CMK (cell line): ENCODE results near the gene BRCC3.
"Not testable (repeated sequence)": the region's sequence is repeated elsewhere in the genome, so short reads cannot be mapped to it uniquely, and the experiment has no call there.

Experiments
- DNase-seq: peaks from one replicate; pipeline ENCODE4 v3.0.0-alpha.2; 2010; ENCODE audit warnings: low read depth

BRCC3 gene

GRCh38 chrX:155143959-155144548 is 72.7 kb downstream of the BRCC3 start:
- DNase-seq = no peak

GRCh38 chrX:155144926-155145325 is 73.6 kb downstream of the BRCC3 start:
- no peak for DNase-seq

GRCh38 chrX:155147612-155148011 is 76.3 kb downstream of the BRCC3 start:
- DNase-seq = not testable (repeated sequence)

- DNase-seq = not testable (repeated sequence)
Measured at GRCh38 chrX:155148166-155148565, 76.9 kb downstream of the BRCC3 start.

- no peak for DNase-seq
Measured at GRCh38 chrX:155148724-155149537, 77.6 kb downstream of the BRCC3 start.

GRCh38 chrX:155169881-155170280 is 98.6 kb downstream of the BRCC3 start:
- DNase-seq = no peak
